Activated CD8-positive, alpha-beta memory T cell treated with anti-CD3 and anti-CD28 coated beads, Interleukin-2, amount 50 U/mL, for 4 hours (primary cell): ENCODE data around the gene GARNL3.

ENCODE experiments used
- DNase-seq: peaks from one replicate; pipeline ENCODE4 v3.0.0-alpha.2; 2020

GARNL3 gene

GRCh38 chr9:127264462-127265219 lies at the start of gene GARNL3:
Gene GARNL3, plus strand, starts transcription at chr9:127264774. Its CDS starts 104 bp downstream, at chr9:127264878.
- no peak for DNase-seq

- DNase-seq = no peak
Observed at GRCh38 chr9:127215268-127216209, 49.0 kb upstream of the GARNL3 start.

GRCh38 chr9:127216210-127216887 lies 48.2 kb upstream of the GARNL3 start:
- DNase-seq = no peak

DNA sequence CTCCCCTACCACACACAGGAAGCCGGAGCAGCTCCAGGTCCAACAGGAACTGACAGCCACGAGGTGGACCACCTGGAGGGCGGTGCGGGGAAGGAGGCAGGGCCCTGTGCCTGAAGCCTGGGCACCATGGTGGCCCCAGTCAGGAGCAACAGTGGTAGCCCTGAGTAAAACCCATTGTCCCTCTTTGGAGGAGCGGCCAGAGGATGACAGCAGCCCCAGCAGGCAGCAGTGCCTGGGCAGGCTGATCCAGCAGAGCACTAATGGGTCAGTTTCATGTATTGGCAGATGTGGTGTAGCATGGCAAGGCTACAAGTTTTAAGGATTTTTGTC lies 47.7 kb upstream of the GARNL3 start:
- DNase-seq = no peak

GRCh38 chr9:127218818-127219217 lies 45.8 kb upstream of the GARNL3 start:
- DNase-seq = no peak

- DNase-seq = no peak
Observed at GRCh38 chr9:127219520-127219919, 45.1 kb upstream of the GARNL3 start.

GRCh38 chr9:127221695-127222094 lies 42.9 kb upstream of the GARNL3 start:
- DNase-seq = no peak

DNA sequence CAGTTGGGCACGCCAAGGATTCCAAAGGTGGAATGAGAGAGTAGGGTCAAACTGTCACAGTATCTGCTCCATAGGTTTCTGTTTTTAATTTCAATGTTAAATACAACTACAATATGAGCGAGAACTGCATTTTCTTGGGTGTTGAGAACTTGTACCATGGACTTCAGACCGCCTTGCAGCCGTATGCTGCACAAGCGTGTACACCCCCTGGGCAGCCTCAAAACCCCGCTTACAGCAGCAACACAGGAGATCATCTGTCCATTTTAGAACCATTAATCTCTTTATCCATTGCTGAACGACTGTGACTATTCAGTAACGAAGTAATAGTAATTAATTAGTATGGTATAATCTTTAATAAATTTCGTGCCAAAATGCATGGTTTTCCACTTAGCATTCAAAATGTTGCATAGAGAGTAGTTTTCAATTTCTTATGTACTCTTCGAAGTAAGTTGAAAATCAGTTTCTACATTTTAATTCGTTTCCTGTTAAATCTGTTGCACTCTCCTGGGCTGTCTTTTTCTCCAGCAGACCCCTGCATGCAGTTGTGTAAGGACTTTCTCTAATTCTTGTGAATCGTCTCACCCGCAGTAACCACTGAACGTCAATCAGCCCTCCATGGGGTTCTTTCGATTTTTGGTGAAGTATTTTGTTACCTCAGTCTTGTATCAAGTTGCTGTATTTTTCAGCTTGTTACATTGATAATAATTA lies 42.0 kb upstream of the GARNL3 start:
- no peak for DNase-seq

- no peak for DNase-seq
Observed at GRCh38 chr9:127223266-127223665, 41.3 kb upstream of the GARNL3 start.

- DNase-seq = no peak
Observed at GRCh38 chr9:127223810-127224177, 40.8 kb upstream of the GARNL3 start.

GRCh38 chr9:127224178-127224882 lies 40.2 kb upstream of the GARNL3 start:
- DNase-seq = peak; percentile 84

GRCh38 chr9:127224883-127225739 lies 39.5 kb upstream of the GARNL3 start:
- DNase-seq = peak; percentile 94

DNA sequence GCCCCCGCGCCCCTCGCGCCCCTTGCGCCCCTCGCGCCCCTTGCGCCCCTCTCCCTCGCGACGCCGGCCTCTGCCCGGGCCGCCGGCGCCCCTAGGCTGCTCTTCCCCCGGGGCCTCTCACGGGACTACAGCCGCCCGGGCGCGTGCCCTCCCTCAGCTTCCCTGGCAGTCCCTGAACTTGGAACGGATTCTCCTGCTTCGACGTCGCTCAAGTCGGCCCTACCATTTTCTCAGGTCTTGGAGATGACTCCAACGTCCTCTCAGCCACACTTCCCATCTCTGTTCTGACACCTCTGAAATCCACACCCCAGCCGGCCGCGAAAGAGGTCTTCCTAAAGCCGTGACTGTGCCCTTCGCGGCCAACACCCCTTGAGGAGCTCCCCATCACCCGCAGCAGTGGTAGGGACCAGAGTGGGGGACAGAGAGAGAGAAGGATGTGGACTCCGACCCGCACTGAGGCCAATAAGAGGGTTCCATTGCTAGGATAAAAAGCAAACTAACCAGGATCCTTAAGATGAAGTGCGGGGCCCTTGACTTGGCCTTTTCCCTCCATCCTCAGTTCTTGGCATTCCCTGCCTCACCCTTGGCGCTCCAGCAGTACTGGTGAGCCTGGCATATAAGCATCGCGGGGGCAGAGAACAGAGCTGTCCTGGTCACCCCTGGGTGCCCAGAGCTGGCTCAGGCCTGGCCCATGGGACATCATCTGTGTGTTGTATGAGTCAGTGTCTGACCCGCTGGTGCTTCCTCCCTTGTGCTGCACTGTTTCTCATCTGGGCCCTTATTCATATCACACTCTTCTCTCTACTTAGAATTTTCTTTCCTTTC lies 38.6 kb upstream of the GARNL3 start:
- no peak for DNase-seq

DNA sequence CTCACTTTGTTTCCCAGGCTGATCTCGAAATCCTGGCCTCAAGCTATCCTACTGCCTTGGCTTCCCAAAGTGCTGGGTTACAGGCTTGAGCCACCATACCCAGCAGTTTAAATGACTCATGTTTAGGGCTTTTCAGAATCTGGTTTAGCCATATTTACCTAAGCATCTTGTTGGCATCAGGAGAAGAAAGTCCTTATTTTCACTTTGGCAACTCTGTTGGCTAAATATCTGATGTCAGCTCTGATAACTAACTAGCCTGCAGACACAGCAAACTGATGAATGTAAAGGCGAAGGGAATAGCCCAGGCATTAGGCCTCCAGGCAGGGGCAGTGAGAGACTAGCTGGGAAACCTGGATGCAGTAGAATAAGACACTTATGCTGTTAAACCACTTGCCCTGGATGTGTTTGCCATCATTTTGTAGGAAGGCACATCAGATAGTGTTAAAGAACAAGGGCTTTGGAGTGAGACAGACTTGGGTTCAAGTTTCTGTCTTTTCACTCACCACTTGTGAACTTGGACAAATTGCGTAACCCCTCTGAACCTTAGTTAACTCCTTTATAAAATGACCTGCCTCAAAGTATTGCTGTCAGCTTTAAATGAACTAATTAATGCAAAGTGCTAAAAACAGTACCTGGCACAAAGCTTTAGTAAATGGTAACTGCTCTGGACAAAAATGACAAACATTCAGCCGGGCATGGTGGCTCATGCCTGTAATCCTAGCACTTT lies 34.7 kb upstream of the GARNL3 start:
- DNase-seq = no peak

DNA sequence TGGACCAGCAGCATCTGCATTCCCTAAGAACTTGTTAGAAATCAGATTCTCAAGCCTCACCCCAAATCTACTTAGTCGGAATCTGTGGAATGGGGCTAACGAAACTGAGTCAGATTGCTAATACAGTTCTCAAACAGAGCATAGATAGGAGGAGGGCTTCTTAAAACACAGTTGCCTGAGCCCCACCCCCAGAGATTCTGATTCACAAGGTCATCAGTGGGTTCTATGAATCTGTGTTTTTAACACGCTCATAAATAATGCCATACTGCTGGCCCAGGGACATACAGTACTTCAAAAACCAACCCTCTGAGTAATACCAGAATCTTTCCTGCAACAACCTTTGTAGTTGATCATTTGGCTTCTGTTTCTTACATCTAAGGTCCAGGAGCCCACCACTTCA lies 32.9 kb upstream of the GARNL3 start:
- no peak for DNase-seq

DNA sequence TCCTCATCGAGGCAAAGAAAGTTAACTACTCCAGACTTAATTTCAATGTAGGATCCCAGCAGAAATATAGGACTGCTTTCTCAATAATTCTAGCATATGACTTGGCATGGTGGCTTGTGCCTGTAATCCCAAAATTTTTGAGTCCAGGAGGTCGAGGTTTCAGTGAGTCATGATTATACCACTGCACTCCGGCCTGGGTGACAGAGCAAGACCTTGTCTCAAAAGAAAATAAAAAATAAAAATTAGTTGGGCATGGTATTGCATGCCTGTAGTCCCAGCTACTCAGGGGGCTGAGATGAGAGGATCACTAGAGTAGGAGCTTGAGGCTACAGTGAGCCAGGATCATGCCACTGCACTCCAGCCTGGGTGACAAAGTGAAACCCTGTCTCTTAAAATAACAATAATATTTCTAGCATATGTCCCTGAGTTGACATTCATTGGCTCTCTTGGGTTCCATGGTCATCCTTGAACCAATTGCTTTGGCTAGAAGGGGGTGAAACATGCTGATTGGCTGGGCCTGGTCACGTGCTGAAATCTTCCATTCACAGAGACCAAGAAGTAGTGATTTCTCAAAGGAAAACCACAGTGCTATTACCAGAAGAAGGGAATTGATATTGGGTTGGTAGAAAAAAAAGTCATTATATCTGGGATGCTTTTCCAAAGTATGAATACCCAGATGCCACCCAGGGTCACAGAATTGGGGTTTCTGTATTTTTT lies 31.6 kb upstream of the GARNL3 start:
- no peak for DNase-seq

DNA sequence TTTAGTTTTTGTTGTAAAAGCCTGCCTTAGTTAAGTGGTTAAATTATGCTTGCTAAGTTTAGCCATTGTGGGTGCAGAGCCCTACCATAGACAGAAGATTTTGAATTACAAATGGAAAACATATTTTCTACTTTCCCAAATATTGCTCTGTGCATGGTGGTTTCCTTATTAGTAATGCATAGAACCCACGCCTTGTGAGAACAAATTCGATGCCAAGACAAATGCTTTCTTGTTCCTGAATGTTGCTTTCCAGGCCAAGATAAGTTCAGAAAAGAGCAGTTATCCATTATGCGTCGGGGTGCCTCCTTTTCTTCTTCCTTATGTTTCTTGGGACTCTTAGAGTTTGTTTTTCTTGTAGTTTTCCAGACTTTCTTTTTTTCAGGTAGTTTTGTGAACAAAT lies 31.0 kb upstream of the GARNL3 start:
- DNase-seq = no peak

DNA sequence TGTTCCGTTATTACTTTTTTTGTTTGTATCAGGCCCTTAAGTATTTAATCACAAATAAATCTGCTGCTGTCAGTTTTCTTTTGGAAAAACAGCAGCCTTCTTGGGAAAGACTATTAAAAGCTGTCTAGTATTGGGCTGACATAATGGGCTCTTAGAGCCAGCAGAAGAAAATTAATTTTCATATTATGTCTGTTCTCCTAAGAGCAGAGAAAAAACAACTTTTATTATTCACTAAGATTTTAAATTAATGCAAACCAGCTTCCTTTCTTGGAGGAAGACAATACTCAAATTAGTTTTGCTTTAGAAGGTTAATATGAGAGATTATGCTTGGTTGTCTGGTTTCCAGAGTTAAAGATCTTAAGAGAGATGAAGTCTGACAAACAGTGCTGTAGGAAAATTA lies 30.6 kb upstream of the GARNL3 start:
- no peak for DNase-seq

- DNase-seq = no peak
Observed at GRCh38 chr9:127237801-127238200, 26.8 kb upstream of the GARNL3 start.
